ENCODE measurements around the gene LRCH1.

DNA sequence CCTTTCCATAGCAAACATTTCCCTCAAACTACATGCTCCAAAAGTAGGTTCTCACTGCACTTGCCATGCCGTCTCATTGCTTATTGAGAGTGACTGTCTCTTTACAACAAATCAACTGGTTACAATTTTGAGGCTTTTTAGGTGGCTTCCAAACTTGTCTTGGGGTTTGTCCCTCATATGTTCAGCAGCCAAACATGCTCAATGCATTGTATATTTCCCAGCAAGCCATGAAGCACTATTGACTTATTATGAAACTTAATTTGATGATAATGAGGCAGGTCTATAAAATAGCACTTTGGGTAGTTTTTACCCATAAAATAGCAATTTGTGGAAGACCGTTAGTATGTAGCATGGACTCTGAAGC, 78.2 kb downstream of the LRCH1 start:
- no peak for TF ChIP-seq CTCF (IDR thresholded peaks at IDR 0.05; ENCODE audit: insufficient read depth, low read length)
- TF ChIP-seq, protein P1, sequence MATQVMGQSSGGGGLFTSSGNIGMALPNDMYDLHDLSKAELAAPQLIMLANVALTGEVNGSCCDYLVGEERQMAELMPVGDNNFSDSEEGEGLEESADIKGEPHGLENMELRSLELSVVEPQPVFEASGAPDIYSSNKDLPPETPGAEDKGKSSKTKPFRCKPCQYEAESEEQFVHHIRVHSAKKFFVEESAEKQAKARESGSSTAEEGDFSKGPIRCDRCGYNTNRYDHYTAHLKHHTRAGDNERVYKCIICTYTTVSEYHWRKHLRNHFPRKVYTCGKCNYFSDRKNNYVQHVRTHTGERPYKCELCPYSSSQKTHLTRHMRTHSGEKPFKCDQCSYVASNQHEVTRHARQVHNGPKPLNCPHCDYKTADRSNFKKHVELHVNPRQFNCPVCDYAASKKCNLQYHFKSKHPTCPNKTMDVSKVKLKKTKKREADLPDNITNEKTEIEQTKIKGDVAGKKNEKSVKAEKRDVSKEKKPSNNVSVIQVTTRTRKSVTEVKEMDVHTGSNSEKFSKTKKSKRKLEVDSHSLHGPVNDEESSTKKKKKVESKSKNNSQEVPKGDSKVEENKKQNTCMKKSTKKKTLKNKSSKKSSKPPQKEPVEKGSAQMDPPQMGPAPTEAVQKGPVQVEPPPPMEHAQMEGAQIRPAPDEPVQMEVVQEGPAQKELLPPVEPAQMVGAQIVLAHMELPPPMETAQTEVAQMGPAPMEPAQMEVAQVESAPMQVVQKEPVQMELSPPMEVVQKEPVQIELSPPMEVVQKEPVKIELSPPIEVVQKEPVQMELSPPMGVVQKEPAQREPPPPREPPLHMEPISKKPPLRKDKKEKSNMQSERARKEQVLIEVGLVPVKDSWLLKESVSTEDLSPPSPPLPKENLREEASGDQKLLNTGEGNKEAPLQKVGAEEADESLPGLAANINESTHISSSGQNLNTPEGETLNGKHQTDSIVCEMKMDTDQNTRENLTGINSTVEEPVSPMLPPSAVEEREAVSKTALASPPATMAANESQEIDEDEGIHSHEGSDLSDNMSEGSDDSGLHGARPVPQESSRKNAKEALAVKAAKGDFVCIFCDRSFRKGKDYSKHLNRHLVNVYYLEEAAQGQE (IDR thresholded peaks at IDR 0.05; ENCODE audit: insufficient replicate concordance, low read depth) = no peak

Data from HL-60 (cell line).